OCI-LY7 (cell line): ENCODE measurements around the gene MAP3K6.

Source experiments
- CTCF ChIP-seq: fragments of 200-600 bp; sonication (generic); conservative IDR thresholded peaks from 2 replicates; pipeline ENCODE4 v1.5.1; 2014; ENCODE audit warnings: mild to moderate bottlenecking, antibody characterized with exemption, low read length, moderate library complexity, mixed read lengths
- EZH2phosphoT487 ChIP-seq: fragments of 200-600 bp; sonication (generic); IDR thresholded peaks from 2 replicates; pipeline ENCODE4 v1.6.1; 2018; ENCODE audit warnings: low read depth, borderline replicate concordance, mild to moderate bottlenecking, mixed run types, antibody characterized with exemption, low read length, moderate library complexity, mixed read lengths

GRCh38 chr1:27353166-27353565, 13.6 kb downstream of the MAP3K6 start:
- TF ChIP-seq CTCF (no peak), EZH2phosphoT487 (no peak)
